H9 (cell line): ENCODE measurements around the gene RASA3. TPM values are rescaled to one million over a fixed set of nuclear protein-coding genes. Genes with fewer than 3 reads are reported as not detected.

Source experiments
- DNase-seq: peaks from one replicate; pipeline ENCODE4 v3.0.0-alpha.2; 2017
- H2AFZ ChIP-seq: one replicate; pipeline ENCODE4 v1.6.1; 2013; ENCODE audit warnings: mild to moderate bottlenecking, low read length, control low read depth, moderate library complexity
- H2AK5ac ChIP-seq: 2 replicates; pipeline ENCODE4 v1.6.1; 2013; ENCODE audit warnings: low read length, control low read depth, mixed read lengths; ENCODE audit not compliant: insufficient read length
- H2BK120ac ChIP-seq: one replicate; pipeline ENCODE4 v1.6.1; 2013; ENCODE audit warnings: low read depth, mild to moderate bottlenecking, low read length, control low read depth, inconsistent platforms; ENCODE audit not compliant: poor library complexity, severe bottlenecking
- H2BK12ac ChIP-seq: 2 replicates; pipeline ENCODE4 v1.6.1; 2013; ENCODE audit warnings: low read length, control low read depth, mixed read lengths, low read depth; ENCODE audit not compliant: insufficient read length
- H2BK15ac ChIP-seq: 2 replicates; pipeline ENCODE4 v1.6.1; 2013; ENCODE audit warnings: low read depth, low read length, control low read depth
- H2BK20ac ChIP-seq: one replicate; pipeline ENCODE4 v1.6.1; 2013; ENCODE audit warnings: low read depth, mild to moderate bottlenecking, low read length, control low read depth, inconsistent platforms; ENCODE audit not compliant: poor library complexity, severe bottlenecking
- H2BK5ac ChIP-seq: 2 replicates; pipeline ENCODE4 v1.6.1; 2013; ENCODE audit warnings: low read length, control low read depth, mixed read lengths; ENCODE audit not compliant: insufficient read length
- H3K14ac ChIP-seq: 2 replicates; pipeline ENCODE4 v1.6.1; 2013; ENCODE audit warnings: low read length, control low read depth; ENCODE audit not compliant: insufficient read depth
- H3K18ac ChIP-seq: 2 replicates; pipeline ENCODE4 v1.6.1; 2013; ENCODE audit warnings: low read depth, mild to moderate bottlenecking, mixed read lengths, low read length, control low read depth; ENCODE audit not compliant: insufficient read length
- H3K23ac ChIP-seq: 2 replicates; pipeline ENCODE4 v1.6.1; 2013; ENCODE audit warnings: low read length, control low read depth, mixed read lengths, low read depth; ENCODE audit not compliant: insufficient read length
- H3K23me2 ChIP-seq: 2 replicates; pipeline ENCODE4 v1.6.1; 2013; ENCODE audit warnings: low read depth, mild to moderate bottlenecking, mixed read lengths, low read length, control low read depth; ENCODE audit not compliant: insufficient read length, poor library complexity, severe bottlenecking
- H3K27ac ChIP-seq: 2 replicates; pipeline ENCODE4 v1.5.1; 2013; ENCODE audit warnings: low read length, control low read depth, mixed read lengths, low read depth; ENCODE audit not compliant: insufficient read length
- H3K27me3 ChIP-seq: 2 replicates; pipeline ENCODE4 v1.6.1; 2013; ENCODE audit warnings: low read length, control low read depth, inconsistent platforms; ENCODE audit not compliant: insufficient read depth
- H3K4ac ChIP-seq: 2 replicates; pipeline ENCODE4 v1.6.1; 2013; ENCODE audit warnings: low read depth, mild to moderate bottlenecking, control low read depth, inconsistent platforms, low read length, moderate library complexity
- H3K4me1 ChIP-seq: 2 replicates; pipeline ENCODE4 v1.6.1; 2013; ENCODE audit warnings: low read length, control low read depth, inconsistent platforms; ENCODE audit not compliant: insufficient read depth
- H3K4me2 ChIP-seq: 2 replicates; pipeline ENCODE4 v1.6.1; 2013; ENCODE audit warnings: low read length, control low read depth, mixed read lengths; ENCODE audit not compliant: insufficient read length, insufficient read depth
- H3K56ac ChIP-seq: 2 replicates; pipeline ENCODE4 v1.6.1; 2013; ENCODE audit warnings: low read depth, mild to moderate bottlenecking, mixed read lengths, low read length, control low read depth; ENCODE audit not compliant: insufficient read length
- H3K79me1 ChIP-seq: 2 replicates; pipeline ENCODE4 v1.6.1; 2013; ENCODE audit warnings: low read depth, mild to moderate bottlenecking, moderate library complexity, low read length, control low read depth, inconsistent platforms; ENCODE audit not compliant: insufficient read depth, poor library complexity, severe bottlenecking
- H3K79me2 ChIP-seq: 2 replicates; pipeline ENCODE4 v1.6.1; 2013; ENCODE audit warnings: low read length, control low read depth, inconsistent platforms; ENCODE audit not compliant: insufficient read depth
- H3K9ac ChIP-seq: 2 replicates; pipeline ENCODE4 v1.6.1; 2013; ENCODE audit warnings: low read length, control low read depth, mixed read lengths; ENCODE audit not compliant: insufficient read length; ENCODE audit errors: extremely low read depth
- H3K9me3 ChIP-seq: one replicate; pipeline ENCODE4 v1.6.1; 2013; ENCODE audit warnings: low read depth, low read length, inconsistent platforms; ENCODE audit not compliant: control insufficient read depth
- H3T11ph ChIP-seq: one replicate; pipeline ENCODE4 v1.6.1; 2013; ENCODE audit warnings: mild to moderate bottlenecking, low read length, control low read depth, inconsistent platforms
- H4K20me1 ChIP-seq: one replicate; pipeline ENCODE4 v1.6.1; 2013; ENCODE audit not compliant: control insufficient read depth, insufficient read length, insufficient read depth
- H4K5ac ChIP-seq: 2 replicates; pipeline ENCODE4 v1.6.1; 2013; ENCODE audit warnings: low read depth, mild to moderate bottlenecking, mixed read lengths, low read length, control low read depth; ENCODE audit not compliant: insufficient read length
- H4K8ac ChIP-seq: replicated peaks from 2 replicates; pipeline ENCODE4 v1.6.1; 2013; ENCODE audit warnings: low read length, control low read depth, mixed read lengths, low read depth; ENCODE audit not compliant: insufficient read length
- H4K91ac ChIP-seq: 2 replicates; pipeline ENCODE4 v1.6.1; 2013; ENCODE audit warnings: low read depth, mild to moderate bottlenecking, moderate library complexity, mixed read lengths, low read length, control low read depth; ENCODE audit not compliant: insufficient read length
- H3K27ac Mint-ChIP-seq, 3 experiments: 2 replicates in 2 of 3; 3 replicates in 1 of 3; pipeline ENCODE4 v1.8.0; 2020 to 2021; ENCODE audit warnings: mixed read lengths in 3 of 3, mild to moderate bottlenecking in 1 of 3, moderate library complexity in 1 of 3
- H3K27me3 Mint-ChIP-seq: 2 replicates; pipeline ENCODE4 v1.8.0; 2021; ENCODE audit warnings: low read depth, mild to moderate bottlenecking, moderate library complexity, mixed read lengths
- H3K36me3 Mint-ChIP-seq, 3 experiments: 2 replicates in 2 of 3; 3 replicates in 1 of 3; pipeline ENCODE4 v1.8.0; 2020 to 2021; ENCODE audit warnings: low read depth in 3 of 3, mixed read lengths in 3 of 3; ENCODE audit not compliant: insufficient read depth in 1 of 3
- H3K4me1 Mint-ChIP-seq, 2 experiments: 2 replicates each; pipeline ENCODE4 v1.8.0; 2020; ENCODE audit warnings: mixed read lengths in 2 of 2
- H3K4me3 Mint-ChIP-seq, 2 experiments: 2 replicates in 1 of 2; 3 replicates in 1 of 2; pipeline ENCODE4 v1.8.0; 2020 to 2021; ENCODE audit warnings: mild to moderate bottlenecking in 2 of 2, mixed read lengths in 2 of 2, moderate library complexity in 1 of 2
- H3K9me3 Mint-ChIP-seq, 2 experiments: 2 replicates in 1 of 2; 3 replicates in 1 of 2; pipeline ENCODE4 v1.8.0; 2020; ENCODE audit warnings: mild to moderate bottlenecking in 2 of 2, mixed read lengths in 2 of 2, moderate library complexity in 1 of 2
- CTCF ChIP-seq: fragments of 200-600 bp; sonication (generic); conservative IDR thresholded peaks from 3 replicates; pipeline ENCODE4 v1.8.0; 2021; ENCODE audit warnings: antibody characterized with exemption, mild to moderate bottlenecking
- WGBS: extraction: QIAGEN DNeasy Blood & Tissue Kit; methylation state at CpG from one replicate; pipeline ENCODE4 v1.1.7; 2013; ENCODE audit warnings: missing lambda C conversion rate, low lambda C conversion rate, mixed read lengths; ENCODE audit not compliant: insufficient read length; ENCODE audit errors: extremely low coverage; 5-methylcytosine and 5-hydroxymethylcytosine counted together
- total RNA-seq: library from RNA; stranded (reverse); gene quantifications from 2 replicates; pipeline ENCODE4 v1.2.1, GENCODE V29; 2021

Gene RASA3
- total RNA-seq, 1 experiment from 2014 or later: 12.3 TPM

GRCh38 chr13:113962386-113962785, 170.0 kb downstream of the RASA3 start:
- Histone ChIP-seq H2AK5ac (no peak overlapping the region), H4K8ac (no peak overlapping the region), H3K23me2 (no peaks in the 10 kb centered on the region), H4K20me1 (no peaks in the 10 kb centered on the region), H3K9me3 (peaks cover 26% of the 10 kb centered on the region), H4K5ac (no peak overlapping the region), H3K27me3 (no peaks in the 10 kb centered on the region), H3K4me1 (no peaks in the 10 kb centered on the region), H2AFZ (no peak overlapping the region), H3K79me2 (no peaks in the 10 kb centered on the region), H3T11ph (no peak overlapping the region), H2BK120ac (no peak overlapping the region), H2BK12ac (no peak overlapping the region), H3K4me2 (no peak overlapping the region), H3K14ac (no peak overlapping the region), H2BK20ac (no peak overlapping the region), H4K91ac (no peak overlapping the region), H3K56ac (no peak overlapping the region), H3K18ac (no peak overlapping the region), H3K23ac (no peak overlapping the region), H3K79me1 (no peaks in the 10 kb centered on the region), H3K4ac (no peak overlapping the region), H2BK5ac (no peak overlapping the region), H3K9ac (no peak overlapping the region), H2BK15ac (no peak overlapping the region), H3K27ac (no peak overlapping the region)
- Mint-ChIP-seq H3K4me1 (no peaks in the 10 kb centered on the region), H3K9me3 (peaks cover 41 to 51% of the 10 kb centered on the region in 2 experiments), H3K36me3 (peaks cover 14 to 26% (median 25%) of the 10 kb centered on the region in 3 experiments), H3K27ac (no peak overlapping the region), H3K27me3 (peaks cover 20% of the 10 kb centered on the region), H3K4me3 (no peak overlapping the region)
- no peak for DNase-seq
- no peak for TF ChIP-seq CTCF
- WGBS: no CpG with 5 or more reads among the region's 11 CpGs
